GM19397 (cell line): ENCODE results near the gene SYT12.

ENCODE experiments used
- ATAC-seq: cut with Tn5 transposase; IDR thresholded peaks from one replicate; pipeline ENCODE4 v1.9.1; 2021; ENCODE audit warnings: mild to moderate bottlenecking, moderate library complexity; ENCODE audit not compliant: unreplicated experiment

Gene SYT12

DNA sequence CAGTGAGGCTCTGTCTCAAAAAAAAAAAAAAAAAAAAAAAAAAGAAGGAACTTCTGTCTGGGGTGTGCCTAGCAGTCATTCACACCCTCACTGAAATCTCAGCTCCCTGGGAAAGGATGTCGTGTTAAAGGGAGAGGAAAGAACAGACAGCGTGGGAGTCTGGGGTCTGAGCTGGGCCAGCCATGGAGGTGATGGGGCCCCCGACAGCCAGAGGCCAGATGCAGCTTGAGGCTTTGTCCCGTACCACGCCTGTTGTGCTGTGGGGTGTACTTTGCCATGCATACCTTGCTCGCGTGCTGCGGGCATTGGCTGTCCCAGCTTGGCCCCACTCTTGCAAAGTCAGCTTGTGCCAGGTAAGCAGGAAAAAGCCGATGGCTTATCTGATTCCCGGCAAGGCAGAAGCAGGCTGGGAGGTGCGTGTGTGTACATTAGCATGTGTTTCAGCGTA is 4.6 kb downstream of the SYT12 start:
- ATAC-seq, result no peak

DNA sequence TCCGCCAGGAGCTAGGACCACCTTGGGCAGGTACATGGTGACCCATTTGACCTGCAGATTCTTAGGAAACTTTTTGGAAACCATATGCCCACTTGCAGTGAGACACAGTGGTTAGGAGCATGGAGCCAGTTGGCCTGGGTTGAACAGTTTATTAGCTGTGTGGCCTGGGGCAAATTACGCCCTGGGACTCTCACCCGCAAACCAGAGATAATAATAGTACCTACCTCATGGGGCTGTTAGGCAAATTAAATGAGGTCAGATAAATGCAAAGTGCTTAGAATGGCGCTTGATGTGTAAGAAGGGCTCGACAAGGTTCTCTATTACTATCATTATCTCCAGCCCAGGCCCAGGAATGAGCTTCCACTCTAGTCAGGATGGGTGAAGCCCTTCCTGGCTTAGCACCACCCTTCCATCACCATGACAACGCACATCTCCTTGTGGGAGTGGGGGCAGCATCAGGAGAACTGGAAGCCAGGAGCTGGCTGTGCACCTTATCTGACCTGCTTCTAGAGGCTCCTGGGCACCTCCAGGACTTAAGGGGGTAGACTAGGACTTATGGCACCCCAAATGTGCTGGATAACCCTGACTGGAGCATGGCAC is 5.1 kb downstream of the SYT12 start:
- no peak for ATAC-seq

DNA sequence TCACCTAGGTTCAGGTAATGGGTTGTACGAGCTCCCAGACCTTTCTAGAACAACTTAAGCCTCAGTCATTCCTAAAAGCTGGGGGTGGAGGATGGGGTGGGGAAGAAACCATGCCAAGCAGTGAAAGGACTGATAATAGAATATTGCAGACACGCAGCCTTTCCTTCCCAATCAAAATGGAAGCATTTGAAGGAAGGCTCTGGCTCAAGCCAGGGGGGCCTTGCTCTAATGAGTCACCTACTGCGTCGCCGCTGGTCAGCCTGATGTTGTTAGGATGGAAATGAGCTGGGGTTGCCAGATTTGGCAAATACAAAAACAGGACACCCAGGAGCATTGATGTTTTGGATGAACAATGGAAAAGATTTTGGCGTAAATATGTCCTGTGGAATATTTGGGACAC is 6.2 kb downstream of the SYT12 start:
- no peak for ATAC-seq

DNA sequence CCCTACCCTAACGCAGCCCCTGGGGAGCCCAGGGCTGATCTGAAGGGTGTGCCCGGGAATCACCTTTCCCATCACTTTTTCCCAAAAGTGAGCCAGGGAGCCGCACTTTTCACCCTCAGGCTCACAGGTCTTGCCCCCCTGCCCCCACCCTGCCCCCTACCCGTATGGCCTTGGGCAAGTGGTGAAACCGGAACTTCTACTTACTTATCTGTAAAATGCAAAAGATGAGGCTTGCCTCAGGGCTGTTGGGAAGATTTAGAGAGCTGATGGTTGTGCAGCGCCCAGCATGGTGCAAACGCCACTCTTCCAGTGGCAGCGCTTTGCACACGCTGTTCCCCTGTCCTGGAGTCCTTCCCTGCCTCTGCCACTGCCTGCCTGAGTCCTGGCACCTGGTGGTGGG is 8.0 kb downstream of the SYT12 start:
- ATAC-seq, result no peak

DNA sequence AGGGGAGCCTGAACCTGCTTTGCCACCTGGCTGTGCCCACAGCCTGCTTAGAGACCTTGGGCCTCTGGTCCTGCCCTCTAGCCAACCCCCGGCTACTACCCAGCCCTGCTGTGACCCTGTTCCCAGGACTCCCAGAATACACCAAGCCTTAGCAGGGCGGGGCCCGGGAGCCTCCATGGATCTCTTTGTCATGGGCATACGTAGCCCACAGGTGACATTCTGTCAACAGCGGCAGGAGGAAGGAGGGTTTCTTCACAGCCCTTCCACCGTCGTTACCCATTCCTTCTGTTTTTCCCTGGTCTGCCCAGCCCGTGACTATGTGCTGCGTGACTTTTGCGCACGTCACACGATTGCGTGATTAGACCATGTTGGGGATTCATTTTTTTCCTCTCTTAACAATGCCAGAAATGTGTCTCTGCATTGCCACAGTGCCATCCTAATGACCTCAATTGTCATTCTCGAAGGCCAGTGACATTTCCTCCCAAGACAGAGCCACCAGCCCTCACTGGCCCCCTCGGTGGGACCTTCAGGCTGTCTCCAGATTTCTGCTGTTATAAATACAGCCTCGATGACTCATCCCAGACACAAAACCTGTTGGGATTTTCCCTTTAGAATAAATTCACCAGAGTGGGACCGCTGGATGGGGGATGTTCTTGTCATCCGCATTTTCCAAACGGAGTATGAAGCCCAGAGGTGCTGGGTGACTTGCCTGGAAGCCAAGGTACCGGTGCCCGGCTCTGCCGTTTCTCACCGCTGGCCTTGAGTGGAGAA is 9.0 kb downstream of the SYT12 start:
- no peak for ATAC-seq

DNA sequence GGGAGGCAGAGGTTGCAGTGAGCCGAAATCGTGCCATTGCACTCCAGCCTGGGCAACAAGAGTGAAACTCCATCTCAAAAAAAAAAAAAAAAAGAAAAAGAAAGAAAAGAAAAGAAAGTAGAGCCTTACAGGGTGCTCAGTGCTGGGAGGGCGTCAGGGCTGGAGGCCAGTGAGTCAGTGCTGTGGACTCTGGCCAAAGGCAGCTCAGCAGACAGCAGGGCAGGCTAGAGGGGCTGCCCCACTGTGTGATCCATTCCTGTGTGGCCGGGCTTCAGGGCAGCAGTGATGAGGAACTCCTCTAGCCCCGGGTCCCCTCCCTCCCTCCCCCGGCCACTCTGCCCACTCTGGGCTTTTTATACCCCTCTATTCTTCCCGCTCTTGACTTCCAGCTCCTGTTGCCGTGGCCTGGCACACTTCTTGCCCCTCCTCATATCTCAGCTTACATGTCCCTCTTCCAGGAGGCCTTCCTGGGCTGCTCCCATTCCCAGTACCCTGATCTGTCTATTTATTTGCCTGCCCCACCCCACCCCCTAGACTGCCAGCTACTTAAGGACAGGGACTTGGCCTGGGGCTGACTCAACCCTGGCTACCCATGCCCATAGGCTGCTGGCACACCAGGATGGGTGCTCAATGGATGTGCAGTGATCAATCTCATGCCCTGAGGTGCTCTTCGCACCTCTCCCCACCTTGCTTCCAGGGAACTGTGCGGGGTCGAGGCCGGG is 10.1 kb downstream of the SYT12 start:
- ATAC-seq, result no peak

DNA sequence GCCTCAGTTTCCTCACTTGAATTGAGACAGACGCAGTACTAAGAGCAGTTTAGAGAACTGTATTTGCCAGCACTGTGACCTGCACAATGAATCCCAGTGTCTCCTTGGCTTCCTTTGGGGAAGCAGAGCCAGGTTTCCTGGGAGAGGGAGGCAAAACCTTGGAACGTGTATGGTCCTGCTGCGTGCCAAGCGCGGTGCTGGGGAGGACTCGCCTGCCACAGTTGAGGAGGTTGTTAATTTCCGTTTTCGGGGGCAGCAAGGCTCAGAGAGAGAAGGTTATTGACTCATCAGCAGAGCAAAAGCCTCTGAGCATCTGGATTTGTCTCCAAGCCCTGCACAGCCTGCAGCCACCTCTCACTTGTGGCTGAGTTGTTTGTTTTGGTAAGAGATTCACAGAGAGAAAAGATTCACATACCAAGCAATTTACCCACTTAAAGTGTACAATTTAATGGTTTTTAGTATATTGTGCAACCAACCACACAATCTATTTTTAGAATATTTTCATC is 10.8 kb downstream of the SYT12 start:
- ATAC-seq, result no peak

DNA sequence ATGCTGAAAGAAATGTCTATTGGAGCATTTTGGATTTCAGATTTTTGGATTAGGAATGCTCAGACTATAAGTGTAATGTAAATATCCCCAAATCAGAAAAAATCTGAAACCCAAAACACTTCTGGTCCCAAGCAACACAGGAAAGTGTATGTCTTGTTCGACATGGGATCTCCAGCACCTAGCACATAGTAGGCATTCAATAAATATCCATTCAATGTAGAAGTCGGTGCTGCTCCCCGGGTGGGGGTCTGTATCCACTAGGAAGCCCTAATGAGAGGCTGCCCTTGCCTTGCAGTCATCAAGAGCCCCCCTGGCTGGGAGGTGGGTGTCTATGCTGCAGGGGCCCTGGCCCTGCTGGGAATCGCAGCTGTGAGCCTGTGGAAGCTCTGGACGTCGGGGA is 11.4 kb downstream of the SYT12 start:
- no peak for ATAC-seq

DNA sequence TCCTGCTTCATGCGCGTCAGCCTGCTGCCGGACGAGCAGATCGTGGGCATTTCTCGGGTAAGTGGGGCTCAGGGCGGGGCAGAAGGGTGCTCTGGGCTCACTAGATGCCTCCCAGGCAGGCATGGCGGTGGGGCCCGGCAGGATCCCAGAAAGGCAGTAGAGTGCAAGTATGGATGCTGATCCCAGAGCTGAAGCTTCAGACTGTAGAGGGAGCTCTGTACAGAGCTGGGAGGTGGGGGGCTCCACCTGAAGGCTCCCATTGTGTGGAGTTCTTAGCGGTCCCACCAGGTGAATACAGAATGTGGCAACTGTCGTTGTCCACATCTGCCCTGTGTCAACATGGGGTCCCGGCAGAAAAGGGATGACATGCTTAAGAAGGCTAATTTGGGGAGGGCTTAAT is 17.2 kb downstream of the SYT12 start:
- ATAC-seq, result no peak

DNA sequence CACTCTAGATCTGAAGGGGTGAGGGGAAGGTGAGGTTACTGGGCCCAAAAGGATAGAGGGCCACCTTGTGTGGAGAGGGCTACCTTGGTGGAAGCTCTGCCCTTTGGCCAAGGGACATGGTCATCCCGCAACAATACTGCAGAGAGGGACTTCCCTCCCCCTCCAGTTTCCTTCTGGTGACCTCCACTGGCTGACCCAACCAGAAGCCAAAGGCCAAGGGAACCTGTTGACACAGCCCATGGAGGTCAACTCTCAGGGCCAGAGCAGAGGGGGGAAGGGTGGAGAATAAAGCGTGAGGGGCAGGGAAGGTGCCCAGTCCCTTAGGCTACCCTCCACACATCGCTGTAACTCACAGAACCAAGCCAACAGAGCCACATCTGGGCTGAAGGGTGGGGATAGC is 18.7 kb downstream of the SYT12 start:
- ATAC-seq, result no peak

DNA sequence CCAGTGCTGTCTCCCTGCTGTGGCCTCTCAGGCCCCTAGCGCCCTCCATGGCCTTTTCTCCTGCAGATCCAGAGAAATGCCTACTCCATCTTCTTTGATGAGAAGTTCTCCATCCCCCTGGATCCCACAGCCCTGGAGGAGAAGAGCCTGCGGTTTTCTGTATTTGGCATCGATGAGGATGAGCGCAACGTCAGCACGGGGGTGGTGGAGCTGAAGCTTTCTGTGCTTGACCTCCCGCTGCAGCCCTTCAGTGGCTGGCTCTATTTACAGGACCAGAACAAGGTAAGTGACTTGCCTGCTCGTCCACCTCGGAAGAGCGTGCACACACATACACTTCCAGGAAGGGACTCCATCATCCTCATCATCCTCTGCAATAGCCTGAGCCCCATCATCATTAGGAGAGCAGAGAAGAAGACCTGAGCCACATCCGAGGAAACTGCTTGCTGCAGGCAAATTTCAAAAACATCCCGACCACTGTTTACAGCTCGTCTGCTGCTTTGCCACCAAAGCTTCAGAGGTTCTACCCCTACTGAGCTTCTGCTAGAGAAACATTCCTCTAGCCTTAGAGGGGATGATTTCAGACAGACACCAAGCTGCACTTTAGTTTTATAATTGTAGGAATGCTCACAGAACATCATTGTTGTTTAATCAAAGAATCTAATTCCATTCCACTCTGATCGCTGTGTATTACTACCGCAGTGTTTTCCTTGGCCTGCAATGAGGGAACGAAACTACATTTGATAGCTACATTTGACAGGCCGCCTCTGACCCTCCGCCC is 20.8 kb downstream of the SYT12 start:
- ATAC-seq, result no peak

DNA sequence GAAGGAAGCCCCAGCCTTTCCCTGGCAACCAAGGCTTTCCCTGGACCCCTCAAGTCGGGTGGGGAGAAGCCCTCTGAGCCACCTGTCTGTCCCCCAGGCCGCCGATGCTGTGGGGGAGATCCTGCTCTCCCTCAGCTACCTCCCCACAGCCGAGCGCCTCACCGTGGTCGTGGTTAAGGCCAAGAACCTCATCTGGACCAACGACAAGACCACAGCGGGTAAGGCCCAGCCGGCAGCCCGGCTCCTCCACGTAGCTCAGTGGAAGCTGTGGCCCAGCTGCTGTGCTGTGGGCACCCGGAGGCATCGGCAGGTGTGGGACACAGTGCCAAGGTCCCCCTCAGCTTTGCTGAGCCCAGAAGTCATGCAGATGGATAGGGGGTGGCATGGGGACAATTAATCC is 21.6 kb downstream of the SYT12 start:
- no peak for ATAC-seq

DNA sequence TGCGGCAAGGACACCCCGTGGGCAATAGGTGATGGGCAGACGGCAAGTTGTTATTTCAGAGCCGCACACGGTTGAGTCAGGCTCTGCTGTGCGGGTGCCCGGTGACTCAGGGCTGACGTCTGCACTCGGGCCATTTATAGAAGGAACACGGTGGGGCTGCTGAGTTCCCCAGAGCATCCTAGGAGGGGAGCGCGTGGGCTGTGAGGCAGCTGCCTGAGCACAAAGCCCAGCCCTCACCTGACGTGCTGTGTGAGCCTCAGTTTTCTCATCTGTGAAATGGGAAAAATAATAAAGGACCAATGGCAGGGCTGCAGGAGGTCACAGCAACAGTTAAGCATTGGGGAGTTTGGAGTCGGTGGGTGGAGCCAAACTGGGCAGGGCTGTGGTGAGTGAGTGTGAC is 22.4 kb downstream of the SYT12 start:
- ATAC-seq, result no peak

DNA sequence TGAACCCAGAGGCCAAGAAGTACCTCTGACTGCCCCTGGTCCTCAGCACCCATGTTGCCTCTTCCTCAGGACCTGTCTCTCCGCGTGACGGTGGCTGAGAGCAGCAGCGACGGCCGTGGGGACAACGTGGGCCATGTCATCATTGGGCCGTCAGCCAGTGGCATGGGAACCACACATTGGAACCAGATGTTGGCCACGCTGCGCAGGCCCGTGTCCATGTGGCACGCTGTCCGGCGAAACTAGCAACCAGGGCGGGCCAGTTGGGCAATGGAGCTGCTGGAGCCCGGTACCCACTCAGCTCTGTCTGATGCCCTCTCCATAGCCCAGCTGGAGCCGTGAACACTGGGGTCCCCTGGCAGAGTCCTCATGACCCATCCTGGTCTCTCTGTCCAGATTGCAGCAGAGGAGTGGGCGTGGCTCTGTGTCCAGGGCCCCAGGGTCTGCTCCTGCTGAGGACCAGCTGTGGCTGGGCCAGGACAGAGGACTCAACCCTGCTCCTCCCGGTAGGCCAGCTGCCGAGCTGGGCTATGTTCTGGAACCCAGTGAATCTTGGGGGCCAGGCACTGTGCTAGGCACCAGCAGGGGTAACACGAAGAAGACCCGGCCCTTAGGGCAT is 25.7 kb downstream of the SYT12 start:
- no peak for ATAC-seq

DNA sequence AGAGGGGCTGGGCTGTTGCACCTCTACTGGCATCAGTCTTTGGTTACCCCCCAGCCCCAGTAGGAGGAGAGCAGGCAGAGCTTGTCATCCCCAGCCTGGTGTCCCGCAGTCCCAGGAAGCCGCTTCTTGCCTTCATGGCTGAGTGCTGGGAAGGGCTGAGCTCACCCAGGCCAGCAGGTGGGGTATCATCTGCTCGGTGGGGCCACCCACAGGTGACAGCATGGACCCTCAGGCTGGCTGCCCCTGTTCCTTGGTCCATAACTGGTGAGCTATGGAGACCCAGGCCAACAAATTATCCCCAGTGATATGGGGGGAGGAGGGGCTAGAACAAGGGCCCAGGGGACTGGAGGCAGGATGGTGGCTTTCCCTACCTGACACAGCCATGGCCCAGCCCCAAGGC is 27.2 kb downstream of the SYT12 start:
- no peak for ATAC-seq

DNA sequence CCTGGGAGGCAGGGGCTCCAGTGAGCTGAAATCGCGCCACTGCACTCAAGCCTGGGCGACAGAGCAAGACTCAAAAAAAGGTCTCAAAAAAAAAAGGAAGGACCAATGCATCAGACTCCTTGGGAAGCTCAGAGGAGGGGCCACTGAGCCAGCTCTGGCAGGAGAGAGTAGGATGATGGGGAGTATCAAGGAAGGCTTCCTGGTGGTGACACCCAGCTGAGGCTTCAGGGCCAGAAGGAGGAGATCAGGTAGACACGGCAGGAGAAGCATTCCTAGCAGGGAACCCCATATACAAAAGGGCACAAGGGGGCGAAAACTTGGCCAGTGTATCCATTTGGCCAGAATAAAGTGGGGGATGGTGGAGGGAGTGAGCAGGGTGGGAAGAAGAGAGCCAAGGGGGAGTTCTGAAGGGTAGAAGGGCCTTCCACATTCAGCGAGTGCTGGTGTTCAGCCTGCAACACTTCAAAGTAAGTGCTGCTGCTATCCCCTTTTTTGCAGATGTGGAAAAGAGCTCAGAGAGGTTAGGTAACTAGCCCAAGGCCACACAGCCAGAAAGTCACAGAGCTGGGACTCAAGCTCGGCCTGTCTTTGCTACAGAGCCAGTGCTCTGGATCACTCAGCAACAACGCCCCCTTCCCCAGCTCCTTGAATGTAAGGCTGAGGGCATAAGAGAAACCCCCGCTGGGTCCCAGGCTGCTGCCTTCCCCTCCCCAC is 28.4 kb downstream of the SYT12 start:
- no peak for ATAC-seq

DNA sequence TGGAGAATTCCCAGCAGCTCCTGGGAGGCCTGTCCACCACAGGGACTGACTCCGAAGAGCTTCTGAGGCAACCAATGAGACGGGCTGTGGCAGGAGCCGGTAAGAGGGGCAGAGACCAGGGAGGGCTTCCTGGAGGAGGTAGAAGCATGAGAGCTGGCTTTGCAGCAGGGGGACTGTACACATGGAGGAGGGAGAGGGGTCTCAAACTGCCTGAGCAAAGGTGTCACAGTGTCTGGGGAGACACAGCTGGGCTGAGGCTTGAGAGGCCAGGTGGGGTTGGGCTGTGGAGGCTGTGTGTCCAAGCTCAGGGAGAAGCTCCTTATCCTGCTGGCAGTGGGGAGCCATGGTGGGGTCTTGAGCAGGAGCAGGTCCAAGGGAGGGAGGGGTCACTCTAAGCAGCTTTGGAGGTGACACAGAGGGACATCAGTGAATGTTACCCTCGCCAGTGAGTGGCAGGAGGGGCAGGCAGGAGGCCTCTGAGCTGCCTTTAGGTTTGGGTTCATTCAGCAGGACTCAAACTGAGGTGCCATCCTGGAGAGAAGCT is 29.1 kb downstream of the SYT12 start:
- no peak for ATAC-seq

DNA sequence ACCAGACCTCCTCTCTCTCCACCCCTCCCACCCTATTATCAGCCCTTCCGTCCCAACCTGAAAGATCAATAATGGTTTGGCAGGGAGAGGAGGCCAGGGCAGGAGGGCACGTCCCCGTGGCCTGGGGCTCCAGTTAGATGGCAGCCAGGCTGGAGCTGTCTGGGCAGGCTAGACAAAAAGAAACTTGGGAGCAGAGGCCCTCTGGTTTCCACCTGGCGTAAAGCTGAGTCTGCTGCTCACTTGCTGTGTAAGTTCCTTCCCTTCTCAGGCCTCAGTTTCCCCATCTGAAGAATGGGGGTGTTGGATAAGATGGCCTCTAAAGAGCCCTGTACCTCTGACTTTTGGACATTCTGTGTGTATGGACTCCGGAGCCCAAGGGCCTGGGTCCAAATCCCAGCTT is 30.0 kb downstream of the SYT12 start:
- no peak for ATAC-seq

DNA sequence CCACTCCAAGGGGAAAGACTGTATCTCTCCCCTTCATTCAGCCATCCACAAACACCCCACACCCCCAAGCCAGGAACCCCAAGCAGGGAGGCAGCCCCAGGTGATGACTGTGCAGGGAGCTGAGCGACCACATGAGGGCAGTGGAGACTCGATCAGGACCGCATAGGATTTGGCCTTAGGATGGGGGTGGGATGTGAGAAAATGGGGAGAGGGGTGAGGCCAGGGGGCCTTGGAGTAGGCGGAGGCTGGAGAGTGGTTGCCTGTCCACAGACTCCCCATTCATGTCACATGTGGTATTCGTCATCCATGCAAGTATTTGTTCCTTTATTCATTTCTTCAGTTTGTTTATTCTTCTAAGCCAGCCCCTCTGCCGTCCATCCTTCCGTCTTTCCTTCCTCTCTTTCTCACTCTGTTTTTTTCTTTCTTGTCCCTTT is 31.0 kb downstream of the SYT12 start:
- no peak for ATAC-seq

DNA sequence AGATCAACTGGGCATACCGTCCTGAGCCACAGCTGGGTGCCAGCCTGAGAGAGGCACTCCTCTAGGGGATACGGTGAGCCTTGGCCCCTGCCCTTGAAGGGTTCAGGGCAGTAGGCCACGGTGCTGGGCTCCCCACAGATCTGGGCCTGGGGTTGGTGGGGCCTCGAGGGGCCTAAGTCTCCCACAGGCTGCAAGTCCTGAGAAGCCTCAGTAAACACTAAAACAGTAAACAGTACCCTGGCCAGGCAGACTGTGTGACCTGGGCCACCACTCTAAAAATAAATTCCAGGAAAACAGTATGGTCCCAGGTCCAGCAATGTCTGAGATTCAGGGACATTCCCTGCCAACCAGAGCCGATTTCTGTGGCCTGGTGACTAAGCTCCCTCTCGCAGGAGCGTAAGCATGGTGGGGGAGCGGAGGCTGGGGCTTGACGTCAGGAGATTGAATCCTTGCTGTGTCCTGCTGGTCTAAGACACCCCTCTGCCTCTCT is 31.5 kb downstream of the SYT12 start:
- no peak for ATAC-seq
